OCI-LY7 (cell line): ENCODE data around the gene SACM1L.

Source experiments
- CTCF ChIP-seq: fragments of 200-600 bp; sonication (generic); conservative IDR thresholded peaks from 2 replicates; pipeline ENCODE4 v1.5.1; 2014; ENCODE audit warnings: mild to moderate bottlenecking, antibody characterized with exemption, low read length, moderate library complexity, mixed read lengths
- EZH2phosphoT487 ChIP-seq: fragments of 200-600 bp; sonication (generic); IDR thresholded peaks from 2 replicates; pipeline ENCODE4 v1.6.1; 2018; ENCODE audit warnings: low read depth, borderline replicate concordance, mild to moderate bottlenecking, mixed run types, antibody characterized with exemption, low read length, moderate library complexity, mixed read lengths

- TF ChIP-seq CTCF: peak; percentile 85
- no peak for TF ChIP-seq EZH2phosphoT487
Observed at GRCh38 chr3:45760878-45761711, 71.9 kb downstream of the SACM1L start.
